NCI-H1930 (cell line): Measurements from ENCODE around the gene PCBP3.
"Not testable (repeated sequence)": the region's sequence is repeated elsewhere in the genome, so short reads cannot be mapped to it uniquely, and the experiment has no call there.

Source experiments
- DNase-seq, 2 experiments: peaks; one replicate each; lab custom pipeline; 2025; lab: John Stamatoyannopoulos, UW

PCBP3 gene

GRCh38 chr21:45635271-45636151 lies 8.0 kb upstream of the PCBP3 start:
- no peak for DNase-seq

DNA sequence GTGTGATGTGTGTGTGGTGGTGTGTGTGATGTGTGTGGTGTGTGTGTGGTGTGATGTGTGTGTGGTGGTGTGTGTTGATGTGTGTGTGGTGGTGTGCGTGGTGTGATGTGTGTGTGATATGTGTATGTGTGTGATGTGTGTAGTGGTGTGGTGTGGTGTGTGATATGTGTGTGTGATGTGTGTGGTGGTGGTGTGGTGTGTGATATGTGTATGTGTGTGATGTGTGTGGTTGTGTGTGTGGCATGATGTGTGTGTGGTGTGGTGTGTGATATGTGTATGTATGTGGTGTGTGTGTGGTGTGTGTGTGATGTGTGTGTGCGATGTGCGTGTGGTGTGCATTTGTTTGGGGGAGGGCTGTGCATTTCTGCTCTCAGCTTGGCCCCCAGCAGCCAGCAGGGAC lies 7.1 kb upstream of the PCBP3 start:
- DNase-seq = no peak

DNA sequence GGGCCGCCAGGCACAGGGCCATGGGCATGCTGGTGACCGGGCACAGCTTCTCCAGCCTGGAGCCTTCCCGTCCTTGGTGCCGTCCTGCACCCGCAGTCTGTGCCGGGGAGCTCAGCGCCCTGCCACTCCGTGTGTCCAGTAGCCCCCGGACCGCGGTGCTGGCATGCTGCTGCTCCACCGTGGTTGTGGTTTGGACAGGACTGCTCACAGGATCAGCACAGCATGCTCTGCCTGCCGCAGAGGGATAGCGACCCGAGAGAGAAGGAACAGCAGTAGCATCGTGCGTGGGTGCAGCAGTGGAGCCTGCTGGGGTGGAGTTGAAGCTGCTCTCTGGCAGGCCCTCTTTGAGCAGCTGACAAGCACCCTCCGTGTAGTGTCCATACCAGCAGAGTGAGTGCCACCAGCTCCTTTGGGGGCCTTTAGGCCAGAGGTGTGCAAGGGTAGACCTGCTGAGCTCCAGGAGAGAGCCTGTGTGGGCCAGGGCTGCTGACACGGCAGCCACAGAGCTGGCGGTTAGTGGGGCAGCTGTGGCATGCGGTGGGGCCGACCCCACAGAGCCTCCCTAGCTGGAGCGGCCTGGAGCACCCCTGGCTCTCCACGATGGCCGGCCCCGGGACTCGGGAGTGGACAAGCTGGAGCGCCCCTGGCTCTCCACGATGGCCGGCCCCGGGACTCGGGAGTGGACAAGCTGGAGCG lies 6.4 kb upstream of the PCBP3 start:
- DNase-seq = no peak

GRCh38 chr21:45637883-45638282 lies 5.6 kb upstream of the PCBP3 start:
- no peak for DNase-seq

DNA sequence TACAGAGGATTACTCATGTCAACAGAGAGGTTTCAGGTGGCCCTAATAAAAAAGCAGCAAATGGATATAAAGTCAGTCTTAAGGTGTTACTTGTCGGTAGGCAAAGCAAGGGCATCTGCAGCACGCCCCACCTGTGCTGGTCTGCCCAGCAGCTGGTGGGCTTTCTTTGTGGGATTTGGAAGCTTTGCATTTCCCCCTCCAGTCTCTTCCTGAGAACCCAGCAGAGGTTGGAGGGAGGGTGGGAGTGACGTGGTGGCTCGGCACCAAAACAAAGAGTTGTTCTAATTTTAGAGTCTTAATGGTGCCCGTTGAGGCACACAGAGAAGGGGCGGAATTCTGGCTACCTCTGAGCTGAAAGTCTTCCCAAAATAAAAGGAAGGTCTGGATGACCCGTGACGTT lies 4.8 kb upstream of the PCBP3 start:
- DNase-seq = no peak

- no peak for DNase-seq
Measured at GRCh38 chr21:45639206-45640000, 4.1 kb upstream of the PCBP3 start.

- DNase-seq = no peak
Measured at GRCh38 chr21:45640001-45640887, 3.3 kb upstream of the PCBP3 start.

DNA sequence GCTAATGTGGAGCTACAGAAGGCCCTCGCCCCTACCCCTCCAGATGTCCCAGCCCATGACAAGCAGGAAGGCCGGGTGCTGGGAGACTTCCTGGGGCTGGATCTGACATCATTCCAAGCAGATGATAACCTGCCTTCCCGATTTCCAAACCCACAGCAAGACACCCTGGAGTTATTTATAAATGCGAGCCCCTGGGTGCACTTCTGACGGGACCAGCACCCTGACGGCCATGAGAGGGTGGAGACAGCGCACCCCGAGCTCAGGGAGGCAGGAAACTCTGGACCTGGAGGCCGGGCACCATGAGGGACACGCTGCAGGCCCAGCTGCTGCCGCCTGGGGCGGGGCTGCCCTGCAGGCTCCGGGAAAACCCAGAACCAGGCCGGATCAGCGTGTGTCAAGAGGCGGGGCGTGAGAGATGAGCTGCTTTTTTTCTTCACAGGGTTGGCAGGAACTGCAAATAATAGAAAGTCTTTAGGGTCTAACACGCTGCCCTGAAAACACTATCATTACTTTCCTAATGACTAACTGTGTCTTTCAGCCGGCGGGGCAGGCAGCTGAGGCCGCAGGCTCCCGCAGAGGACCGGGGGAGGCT lies 2.5 kb upstream of the PCBP3 start:
- DNase-seq = no peak

DNA sequence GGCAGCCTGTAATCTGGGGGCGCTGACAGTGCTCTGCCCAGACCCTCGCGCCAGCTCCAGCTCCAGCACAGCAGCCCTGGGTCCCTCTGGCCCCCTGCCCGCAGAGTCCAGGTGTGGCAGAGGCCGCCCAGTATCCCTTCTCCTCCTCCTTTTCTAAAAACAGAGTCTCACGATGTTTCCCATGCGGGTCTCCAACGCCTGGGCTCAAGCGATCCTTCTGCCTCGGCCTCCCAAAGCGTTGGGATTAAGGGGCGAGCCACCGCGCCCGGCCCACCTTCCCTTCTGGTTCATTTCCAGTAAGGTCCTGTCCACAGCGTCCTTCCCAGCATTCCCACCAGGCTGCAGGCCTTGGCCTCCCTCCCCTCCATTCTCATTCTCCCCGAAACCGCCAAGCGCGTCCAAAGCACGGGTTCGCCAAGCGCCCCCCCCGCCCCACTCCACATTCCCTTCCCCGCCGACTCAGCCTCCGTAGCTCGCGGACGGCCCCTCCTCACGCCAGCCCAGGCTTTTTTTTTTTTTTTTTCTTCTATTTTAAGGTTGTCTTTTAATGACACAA lies 2.0 kb upstream of the PCBP3 start:
- no peak for DNase-seq

- DNase-seq = no peak
Measured at GRCh38 chr21:45642122-45642813, 1.3 kb upstream of the PCBP3 start.

GRCh38 chr21:45644041-45644906 lies 749 bp downstream of the PCBP3 start:
- DNase-seq = no peak

- DNase-seq = no peak
Measured at GRCh38 chr21:45651921-45652320, 8.4 kb downstream of the PCBP3 start.

DNA sequence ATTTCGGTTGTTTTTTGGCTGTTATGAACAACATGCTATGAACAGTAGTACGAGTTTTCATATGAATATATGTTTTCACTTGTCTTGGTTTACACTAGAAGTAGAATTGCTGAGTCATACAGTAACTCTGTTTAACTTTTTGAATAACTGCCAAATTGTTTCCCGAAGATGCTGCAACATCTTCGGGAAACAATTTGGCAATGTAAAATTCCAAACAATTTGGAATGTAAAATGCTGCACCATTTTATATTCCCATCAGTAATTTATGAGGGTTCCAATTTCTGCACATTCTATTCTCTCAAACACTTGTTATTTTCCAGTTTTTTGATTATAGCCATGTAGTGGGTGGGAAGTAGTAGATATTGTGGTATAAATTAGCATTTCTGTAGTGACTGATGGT lies 11.6 kb downstream of the PCBP3 start:
- DNase-seq = no peak

- not testable (repeated sequence) for DNase-seq
Measured at GRCh38 chr21:45656114-45656513, 12.6 kb downstream of the PCBP3 start.

- DNase-seq = not testable (repeated sequence)
Measured at GRCh38 chr21:45661913-45662622, 18.5 kb downstream of the PCBP3 start.

DNA sequence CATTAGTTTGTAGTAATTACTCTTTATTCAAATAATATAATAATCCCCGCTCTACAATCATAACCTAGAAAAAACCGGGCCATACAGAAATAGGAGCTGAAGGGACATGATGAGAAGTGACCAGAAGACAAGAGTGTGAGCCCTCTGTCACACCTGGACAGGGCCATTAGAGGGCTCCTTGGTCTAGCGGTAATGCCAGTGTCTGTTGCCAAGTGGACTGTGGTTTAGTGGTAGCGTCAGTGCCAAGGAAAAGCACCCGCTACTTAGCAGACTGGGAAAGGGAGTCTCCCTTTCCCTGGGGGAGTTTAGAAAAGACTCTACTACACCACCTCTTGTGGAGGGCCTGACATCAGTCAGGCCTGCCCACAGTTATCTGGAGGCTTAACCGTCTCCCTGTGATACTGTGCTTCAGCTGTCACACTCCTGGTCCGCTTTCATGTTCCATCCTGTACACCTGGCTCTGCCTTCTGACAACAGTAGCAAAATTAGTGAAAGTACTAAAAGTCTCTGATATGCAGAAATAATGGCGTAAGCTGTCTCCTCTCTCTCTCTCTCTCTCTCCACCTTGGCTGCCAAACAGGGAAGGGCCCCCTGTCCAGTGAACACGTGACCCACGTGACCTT lies 19.2 kb downstream of the PCBP3 start:
- not testable (repeated sequence) for DNase-seq

GRCh38 chr21:45669382-45669781 lies 25.9 kb downstream of the PCBP3 start:
- DNase-seq = no peak

GRCh38 chr21:45670731-45671130 lies 27.2 kb downstream of the PCBP3 start:
- no peak for DNase-seq
